ENCODE results near the gene ENPEP.

ENPEP gene

GRCh38 chr4:110587666-110588285, 111.8 kb downstream of the ENPEP start:
- Histone ChIP-seq H3K27me3 (replicated peaks; ENCODE audit: control insufficient read depth, insufficient read depth, low read length) (no peaks in the 10 kb centered on the region), H3K4me3 (replicated peaks; ENCODE audit: low read depth, low read length) (no peak overlapping the region), H3K36me3 (ENCODE audit: control insufficient read depth, insufficient read depth, low read length) (no peaks in the 10 kb centered on the region)
- DNase-seq (ENCODE audit: extremely low read depth, insufficient read length), result no peak
- no peak for TF ChIP-seq CTCF (IDR thresholded peaks at IDR 0.05; ENCODE audit: insufficient read depth, low read length, poor library complexity, severe bottlenecking)

DNA sequence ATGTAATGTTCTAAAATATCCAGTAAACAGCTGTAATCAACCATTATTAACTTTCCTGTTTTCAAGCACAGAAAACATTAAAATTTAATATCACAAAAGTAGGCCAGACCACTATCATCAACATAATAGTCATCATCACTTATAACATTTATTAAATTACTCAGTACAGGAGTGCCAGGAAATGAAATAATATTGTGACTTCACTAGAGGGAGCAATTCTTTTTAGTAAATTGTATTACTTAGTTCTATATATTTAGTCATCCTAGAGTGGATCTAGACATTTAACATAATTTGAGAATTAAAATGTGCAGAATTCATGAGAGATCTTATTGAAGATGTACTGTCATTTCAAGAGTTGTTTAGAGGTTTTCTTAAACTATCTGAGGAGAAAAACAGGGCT, 113.3 kb downstream of the ENPEP start:
- no peak for DNase-seq (ENCODE audit: extremely low read depth, insufficient read length)

GRCh38 chr4:110595583-110595982, 119.6 kb downstream of the ENPEP start:
- Histone ChIP-seq H3K4me3 (replicated peaks; ENCODE audit: low read depth, low read length) (no peak overlapping the region), H3K36me3 (ENCODE audit: control insufficient read depth, insufficient read depth, low read length) (no peaks in the 10 kb centered on the region), H3K27me3 (replicated peaks; ENCODE audit: control insufficient read depth, insufficient read depth, low read length) (no peaks in the 10 kb centered on the region)
- no peak for DNase-seq (ENCODE audit: extremely low read depth, insufficient read length)
- no peak for TF ChIP-seq CTCF (IDR thresholded peaks at IDR 0.05; ENCODE audit: insufficient read depth, low read length, poor library complexity, severe bottlenecking)

More for the DNA sequence above, 113.3 kb downstream of the ENPEP start:
- Histone ChIP-seq H3K27me3 (replicated peaks; ENCODE audit: control insufficient read depth, insufficient read depth, low read length) (no peaks in the 10 kb centered on the region), H3K36me3 (ENCODE audit: control insufficient read depth, insufficient read depth, low read length) (no peaks in the 10 kb centered on the region), H3K4me3 (replicated peaks; ENCODE audit: low read depth, low read length) (no peak overlapping the region)
- TF ChIP-seq CTCF (IDR thresholded peaks at IDR 0.05; ENCODE audit: insufficient read depth, low read length, poor library complexity, severe bottlenecking), result no peak

- no peak for TF ChIP-seq CTCF (IDR thresholded peaks at IDR 0.05; ENCODE audit: insufficient read depth, low read length, poor library complexity, severe bottlenecking)
- H3K27me3 ChIP-seq (replicated peaks; ENCODE audit: control insufficient read depth, insufficient read depth, low read length), result no peaks in the 10 kb centered on the region
- no peak overlapping the region for H3K4me3 ChIP-seq (replicated peaks; ENCODE audit: low read depth, low read length)
- H3K36me3 ChIP-seq (ENCODE audit: control insufficient read depth, insufficient read depth, low read length), result no peaks in the 10 kb centered on the region
- DNase-seq (ENCODE audit: extremely low read depth, insufficient read length), result no peak
Observed at GRCh38 chr4:110596431-110596830, 120.5 kb downstream of the ENPEP start.

GRCh38 chr4:110597582-110597981, 121.6 kb downstream of the ENPEP start:
- H3K27me3 ChIP-seq (replicated peaks; ENCODE audit: control insufficient read depth, insufficient read depth, low read length), result no peaks in the 10 kb centered on the region
- no peak overlapping the region for H3K4me3 ChIP-seq (replicated peaks; ENCODE audit: low read depth, low read length)
- TF ChIP-seq CTCF (IDR thresholded peaks at IDR 0.05; ENCODE audit: insufficient read depth, low read length, poor library complexity, severe bottlenecking), result no peak
- no peak for DNase-seq (ENCODE audit: extremely low read depth, insufficient read length)
- no peaks in the 10 kb centered on the region for H3K36me3 ChIP-seq (ENCODE audit: control insufficient read depth, insufficient read depth, low read length)

DNA sequence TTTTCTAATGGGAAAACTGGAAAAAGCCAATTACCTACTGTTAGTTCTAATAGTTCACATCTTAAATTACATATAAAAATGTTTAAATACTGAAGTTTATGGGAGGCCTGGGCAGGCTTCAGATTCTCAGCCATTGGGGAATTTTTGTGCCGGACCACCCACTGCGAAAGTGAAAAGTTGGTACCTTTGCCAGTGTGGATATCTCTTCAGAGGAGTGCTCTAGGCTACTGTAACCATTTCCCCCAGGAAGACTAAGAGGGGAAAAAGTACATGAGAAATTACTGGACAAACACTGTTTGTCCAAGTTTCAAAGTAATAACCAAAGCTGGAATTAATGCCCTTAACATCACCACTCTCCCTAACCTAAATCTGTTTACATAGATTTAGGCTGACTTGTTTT, 126.1 kb downstream of the ENPEP start:
- no peak overlapping the region for H3K4me3 ChIP-seq (replicated peaks; ENCODE audit: low read depth, low read length)
- no peaks in the 10 kb centered on the region for H3K27me3 ChIP-seq (replicated peaks; ENCODE audit: control insufficient read depth, insufficient read depth, low read length)
- TF ChIP-seq CTCF (IDR thresholded peaks at IDR 0.05; ENCODE audit: insufficient read depth, low read length, poor library complexity, severe bottlenecking), result no peak
- H3K36me3 ChIP-seq (ENCODE audit: control insufficient read depth, insufficient read depth, low read length), result no peaks in the 10 kb centered on the region
- no peak for DNase-seq (ENCODE audit: extremely low read depth, insufficient read length)

All from GM06990 (cell line).